NCI-H524 treated with DMSO at 0.1 percent for 48 hours (cell line): ENCODE results near the gene CHRNE.
"Not testable (repeated sequence)": the region's sequence is repeated elsewhere in the genome, so short reads cannot be mapped to it uniquely, and the experiment has no call there.

Experiments used
- DNase-seq: peaks from one replicate; lab custom pipeline; 2025; lab: John Stamatoyannopoulos, UW

CHRNE gene

GRCh38 chr17:4939796-4940554, 37.1 kb upstream of the CHRNE start, which contains the start of the genes RNF167 and SLC25A11:
TSS of gene RNF167 (plus strand) at chr17:4940268. CDS start at chr17:4940910, 642 bp downstream.
TSS of gene SLC25A11 (minus strand) at chr17:4940046. CDS start at chr17:4939910, 136 bp downstream.
- peak; percentile 98 for DNase-seq

GRCh38 chr17:4939546-4939795, 36.6 kb upstream of the CHRNE start:
- no peak for DNase-seq

GRCh38 chr17:4938688-4939545, 36.0 kb upstream of the CHRNE start:
- no peak for DNase-seq

GRCh38 chr17:4938069-4938491, 35.2 kb upstream of the CHRNE start:
- DNase-seq, result no peak

GRCh38 chr17:4937553-4937952, 34.7 kb upstream of the CHRNE start:
- no peak for DNase-seq

GRCh38 chr17:4936436-4936835, 33.5 kb upstream of the CHRNE start:
- DNase-seq, result no peak

GRCh38 chr17:4935650-4936049, 32.8 kb upstream of the CHRNE start:
- DNase-seq, result no peak

- DNase-seq, result no peak
Observed at GRCh38 chr17:4934173-4934979, 31.5 kb upstream of the CHRNE start.

- DNase-seq, result no peak
Observed at GRCh38 chr17:4933646-4934045, 30.7 kb upstream of the CHRNE start.

GRCh38 chr17:4932756-4933155, 29.9 kb upstream of the CHRNE start:
- DNase-seq, result no peak

- DNase-seq, result no peak
Observed at GRCh38 chr17:4931963-4932362, 29.1 kb upstream of the CHRNE start, which contains the start of gene GP1BA. TSS of gene GP1BA (plus strand) at chr17:4932277. CDS start at chr17:4932605, 328 bp downstream.

GRCh38 chr17:4928881-4929280, 26.0 kb upstream of the CHRNE start:
- DNase-seq, result no peak

- DNase-seq, result not testable (repeated sequence)
Observed at GRCh38 chr17:4926577-4927335, 23.9 kb upstream of the CHRNE start.

- DNase-seq, result no peak
Observed at GRCh38 chr17:4921320-4921719, 18.4 kb upstream of the CHRNE start.

- no peak for DNase-seq
Observed at GRCh38 chr17:4920351-4921048, 17.6 kb upstream of the CHRNE start.

GRCh38 chr17:4919511-4920047, 16.7 kb upstream of the CHRNE start:
- no peak for DNase-seq

GRCh38 chr17:4914551-4914950, 11.7 kb upstream of the CHRNE start:
- DNase-seq, result not testable (repeated sequence)

- DNase-seq, result no peak
Observed at GRCh38 chr17:4913994-4914393, 11.1 kb upstream of the CHRNE start.

- DNase-seq, result peak; percentile 34
Observed at GRCh38 chr17:4908711-4909496, 6.0 kb upstream of the CHRNE start.

- no peak for DNase-seq
Observed at GRCh38 chr17:4908301-4908700, 5.4 kb upstream of the CHRNE start.
